AG04449 (cell line): ENCODE results near the gene SHKBP1.

Source experiments
- CTCF ChIA-PET: fragments of 350-600 bp; formaldehyde crosslinking; extraction: SDS; loops from one replicate; lab custom pipeline; 2021; ENCODE audit warnings: antibody characterized with exemption; lab: Yijun Ruan, JAX
- POLR2A ChIA-PET: fragments of 400-600, 350-600 bp; formaldehyde crosslinking; extraction: SDS; loops from one replicate; lab custom pipeline; 2020; ENCODE audit warnings: antibody characterized with exemption, inconsistent platforms; lab: Yijun Ruan, JAX
- DNase-seq: peaks from one replicate; pipeline ENCODE4 v3.0.0-alpha.2; 2010; ENCODE audit warnings: low read depth, low spot score
- H3K4me3 ChIP-seq: 2 replicates; pipeline ENCODE4 v1.5.1; 2011; ENCODE audit warnings: low read depth, mild to moderate bottlenecking, control low read depth, low read length
- TF ChIP-seq, protein P1 (sequence below): IDR thresholded peaks from one replicate; pipeline ENCODE4 v1.5.1; 2011; ENCODE audit warnings: mild to moderate bottlenecking, moderate library complexity, low read length, control low read depth, inconsistent platforms; ENCODE audit not compliant: insufficient read depth; ENCODE audit errors: missing control alignments

SHKBP1 gene

GRCh38 chr19:40571005-40571318, 5.7 kb upstream of the SHKBP1 start:
- CTCF ChIA-PET, result interaction anchor here (0.8 to 2.0 kb wide), 9 partner anchors 18 to 50 kb away, joined by 3 to 10 read pairs (median 4); partner anchors contain the start of gene LTBP4
- peak overlapping the region; percentile 36 for H3K4me3 ChIP-seq
- DNase-seq, result no peak
- TF ChIP-seq, protein P1, sequence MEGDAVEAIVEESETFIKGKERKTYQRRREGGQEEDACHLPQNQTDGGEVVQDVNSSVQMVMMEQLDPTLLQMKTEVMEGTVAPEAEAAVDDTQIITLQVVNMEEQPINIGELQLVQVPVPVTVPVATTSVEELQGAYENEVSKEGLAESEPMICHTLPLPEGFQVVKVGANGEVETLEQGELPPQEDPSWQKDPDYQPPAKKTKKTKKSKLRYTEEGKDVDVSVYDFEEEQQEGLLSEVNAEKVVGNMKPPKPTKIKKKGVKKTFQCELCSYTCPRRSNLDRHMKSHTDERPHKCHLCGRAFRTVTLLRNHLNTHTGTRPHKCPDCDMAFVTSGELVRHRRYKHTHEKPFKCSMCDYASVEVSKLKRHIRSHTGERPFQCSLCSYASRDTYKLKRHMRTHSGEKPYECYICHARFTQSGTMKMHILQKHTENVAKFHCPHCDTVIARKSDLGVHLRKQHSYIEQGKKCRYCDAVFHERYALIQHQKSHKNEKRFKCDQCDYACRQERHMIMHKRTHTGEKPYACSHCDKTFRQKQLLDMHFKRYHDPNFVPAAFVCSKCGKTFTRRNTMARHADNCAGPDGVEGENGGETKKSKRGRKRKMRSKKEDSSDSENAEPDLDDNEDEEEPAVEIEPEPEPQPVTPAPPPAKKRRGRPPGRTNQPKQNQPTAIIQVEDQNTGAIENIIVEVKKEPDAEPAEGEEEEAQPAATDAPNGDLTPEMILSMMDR, result no peak
- POLR2A ChIA-PET, result interaction anchor here (0.5 to 0.8 kb wide), 2 partner anchors 104 to 145 kb away, joined by 3 read pairs; partner anchors contain the start of gene SPTBN4

DNA sequence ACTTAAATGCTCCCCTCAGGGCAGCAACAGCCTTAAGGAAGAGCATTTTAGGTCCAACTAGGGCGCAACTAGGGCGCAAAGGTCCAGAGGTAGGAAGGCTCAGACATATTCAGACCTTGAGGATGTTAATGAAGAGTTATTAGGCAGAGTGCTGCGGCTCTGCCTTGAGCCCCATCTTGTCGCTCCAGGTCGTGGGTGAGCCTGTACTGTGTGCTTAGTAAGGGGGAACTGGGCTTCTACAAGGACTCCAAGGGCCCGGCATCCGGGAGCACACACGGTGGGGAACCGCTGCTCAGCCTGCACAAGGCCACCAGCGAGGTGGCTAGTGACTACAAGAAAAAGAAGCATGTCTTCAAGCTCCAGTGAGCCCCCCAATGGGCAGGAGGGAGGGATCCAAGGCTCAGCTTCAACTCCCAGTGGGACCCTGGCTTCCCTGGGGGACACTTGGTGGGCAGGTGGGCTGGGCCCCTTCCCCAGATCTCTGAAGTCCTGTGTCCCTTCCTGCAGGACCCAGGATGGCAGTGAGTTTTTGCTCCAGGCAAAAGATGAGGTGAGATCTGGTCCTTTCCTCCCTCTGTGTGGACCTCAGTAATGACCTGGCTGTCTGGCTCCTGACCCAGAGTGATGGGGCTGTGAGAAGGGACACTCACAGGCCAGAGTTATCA, 4.7 kb upstream of the SHKBP1 start:
- no peak for DNase-seq
- ChIA-PET CTCF (interaction anchor here (1.3 to 2.0 kb wide), 3 partner anchors 23 to 31 kb away, joined by 5 to 10 read pairs (median 8); partner anchors contain the start of gene LTBP4), POLR2A (no interaction called here)
- H3K4me3 ChIP-seq, result no peak overlapping the region
- TF ChIP-seq, protein P1, result no peak

DNA sequence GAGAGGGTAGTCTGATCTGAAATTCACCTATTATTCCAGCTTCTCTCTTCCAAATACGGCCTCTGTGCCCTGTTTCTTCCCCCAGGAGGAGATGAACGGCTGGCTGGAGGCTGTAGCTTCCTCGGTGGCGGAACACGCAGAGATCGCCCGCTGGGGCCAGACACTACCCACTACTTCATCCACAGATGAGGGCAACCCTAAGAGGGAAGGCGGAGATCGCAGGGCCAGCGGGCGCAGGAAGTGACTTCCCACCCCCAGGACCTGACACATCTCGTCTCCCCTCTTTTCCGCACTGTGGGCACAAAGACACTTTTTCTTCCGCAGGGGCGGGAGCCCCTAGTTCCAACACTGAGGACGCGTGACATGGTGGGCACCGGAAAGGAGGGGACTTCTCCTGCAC, 1.3 kb upstream of the SHKBP1 start:
- POLR2A ChIA-PET, result no interaction called here
- no peak overlapping the region for H3K4me3 ChIP-seq
- CTCF ChIA-PET, result interaction anchor here (1.0 to 1.9 kb wide), 2 partner anchors 9 to 59 kb away, joined by 3 to 5 read pairs; no protein-coding TSS in a partner anchor
- DNase-seq, result no peak
- TF ChIP-seq, protein P1, result no peak

GRCh38 chr19:40576151-40576584, 505 bp upstream of the SHKBP1 start:
- no peak for DNase-seq
- CTCF ChIA-PET, result interaction anchor here (1.0 to 1.9 kb wide), 2 partner anchors 10 to 58 kb away, joined by 3 to 5 read pairs; no protein-coding TSS in a partner anchor
- TF ChIP-seq, protein P1, result no peak
- POLR2A ChIA-PET, result no interaction called here
- peak overlapping the region; percentile 94 for H3K4me3 ChIP-seq

DNA sequence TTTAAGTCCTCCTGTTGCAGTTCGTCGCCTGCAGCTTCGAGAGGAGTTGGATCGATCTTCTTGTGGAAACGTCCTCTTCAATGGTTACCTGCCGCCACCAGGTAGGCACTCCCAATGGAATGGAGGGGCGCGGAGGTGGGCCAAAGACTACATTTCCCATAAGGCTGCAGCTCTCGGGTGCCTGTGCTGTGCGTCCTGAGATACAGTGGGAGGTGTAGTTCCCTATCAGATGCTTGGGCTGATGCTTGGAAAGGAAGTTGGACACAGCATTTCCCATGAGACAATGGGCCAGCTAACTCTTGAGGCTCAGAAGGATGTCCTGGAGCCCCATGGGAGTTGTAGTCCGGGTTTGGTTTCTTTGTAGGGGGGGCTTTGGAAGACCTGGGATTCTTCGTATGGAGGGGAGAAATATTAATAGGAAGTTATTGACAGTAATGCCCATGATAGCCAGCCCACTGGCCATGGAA, 1.8 kb downstream of the SHKBP1 start:
- H3K4me3 ChIP-seq, result no peak overlapping the region
- TF ChIP-seq, protein P1, result no peak
- DNase-seq, result no peak
- CTCF ChIA-PET, result interaction anchor here (1.2 to 2.3 kb wide), 3 partner anchors 17 to 24 kb away, joined by 4 to 15 read pairs (median 5); no protein-coding TSS in a partner anchor
- POLR2A ChIA-PET, result interaction anchor here (0.7 kb wide), 1 partner anchor 24 kb away, joined by 3 read pairs; no protein-coding TSS in a partner anchor

DNA sequence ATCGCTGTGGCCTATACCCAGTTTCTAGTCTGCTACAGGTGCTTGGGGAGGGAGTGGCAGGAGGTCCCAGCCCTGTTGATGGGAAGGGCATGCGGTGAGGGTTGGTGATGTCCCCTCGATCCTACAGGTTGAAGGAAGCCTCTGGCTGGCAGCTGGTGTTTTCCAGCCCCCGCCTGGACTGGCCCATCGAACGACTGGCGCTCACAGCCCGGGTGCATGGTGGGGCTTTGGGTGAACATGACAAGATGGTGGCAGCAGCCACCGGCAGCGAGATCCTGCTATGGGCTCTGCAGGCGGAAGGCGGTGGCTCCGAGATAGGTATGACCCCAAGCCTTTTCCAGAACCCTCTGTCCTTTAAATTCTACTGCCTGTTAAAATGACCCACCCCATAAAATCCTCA, 3.9 kb downstream of the SHKBP1 start:
- no peak for DNase-seq
- TF ChIP-seq, protein P1, result no peak
- no peak overlapping the region for H3K4me3 ChIP-seq
- POLR2A ChIA-PET, result no interaction called here
- CTCF ChIA-PET, result no interaction called here
